Adipose tissue (tissue), 3 donors: ENCODE measurements around the gene SPAG5. TPM values are rescaled to one million over a fixed set of nuclear protein-coding genes. Genes with fewer than 3 reads are reported as not detected.
"Not testable (repeated sequence)": the region's sequence is repeated elsewhere in the genome, so short reads cannot be mapped to it uniquely, and the experiment has no call there.

Experiments used
- H3K27ac ChIP-seq: one replicate; pipeline ENCODE4 v1.5.1; 2013; ENCODE audit warnings: low read depth, low read length
- WGBS, 3 donors: extraction: QIAGEN DNeasy Blood & Tissue Kit; methylation state at CpG; one replicate each; pipeline ENCODE4 v1.1.7; 2013; 5-methylcytosine and 5-hydroxymethylcytosine counted together
- polyA plus RNA-seq, 3 donors: library from polyadenylated mRNA; stranded (reverse); fragments of 200-250 nt; gene quantifications; one replicate each; pipeline ENCODE4 v1.2.3, GENCODE V29; 2013
- donor health status: healthy with polysubstance abuse.
- donor health status: Bipolar disorder and iron deficiency.
- donor health status: healthy.

SPAG5 gene
- polyA plus RNA-seq, 3 donors = 1.5 to 3.3 (median 2.9) TPM

GRCh38 chr17:28612936-28613872, 14.4 kb upstream of the SPAG5 start:
- WGBS, 3 donors = 76 to 82% (median 76%) methylated on average over 6 of the region's 6 CpGs

DNA sequence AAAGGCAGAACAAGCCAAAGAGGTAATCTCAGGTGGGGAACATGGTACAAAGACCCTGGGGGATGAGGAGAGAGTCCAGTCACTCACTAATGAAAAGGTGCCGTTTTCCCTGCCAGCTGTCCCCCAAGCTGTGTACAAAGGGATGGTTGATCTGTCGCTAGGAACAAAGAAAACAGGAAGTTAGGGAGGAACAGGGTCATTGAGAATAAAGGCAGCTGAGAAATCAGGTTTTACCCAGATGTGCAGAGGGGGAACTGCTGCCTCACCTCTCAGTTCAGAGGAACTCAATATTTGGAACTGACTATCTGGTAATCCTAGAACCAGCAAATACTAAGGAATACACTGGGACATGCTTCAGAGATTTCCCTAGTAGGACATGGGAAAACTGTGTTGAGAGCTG, 13.7 kb upstream of the SPAG5 start:
- 41 to 64% (median 46%) methylated on average over 2 of the region's 2 CpGs for WGBS, 3 donors
- no peak overlapping the region for H3K27ac ChIP-seq

More at GRCh38 chr17:28612936-28613872, 14.4 kb upstream of the SPAG5 start:
- H3K27ac ChIP-seq = no peak overlapping the region

DNA sequence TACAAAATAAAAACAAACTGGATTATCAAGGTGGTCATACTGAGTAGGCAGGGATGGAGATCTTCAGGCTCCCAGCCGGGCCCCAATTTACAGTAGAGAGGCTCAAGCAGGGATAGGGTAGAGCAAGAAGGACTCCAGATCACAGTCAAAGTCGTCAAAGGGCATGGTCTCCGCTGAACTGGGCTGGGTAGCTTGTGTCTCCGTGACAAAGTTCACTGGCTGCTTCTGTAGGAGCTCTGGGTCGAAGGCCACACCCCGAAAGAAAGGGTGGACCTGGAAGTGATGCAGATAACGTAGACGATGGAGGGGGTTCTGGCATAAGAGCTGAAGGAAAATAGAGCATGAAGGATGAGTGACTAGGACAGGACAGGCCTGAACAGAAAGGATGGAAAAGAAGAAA, 11.6 kb upstream of the SPAG5 start:
- H3K27ac ChIP-seq = no peak overlapping the region
- WGBS, 3 donors = 85 to 91% (median 86%) methylated on average over 8 of the region's 8 CpGs

- WGBS, 3 donors = 95 to 98% (median 96%) methylated on average over 8 to 21 of the region's 31 CpGs
- not testable (repeated sequence) for H3K27ac ChIP-seq
Observed at GRCh38 chr17:28604031-28604430, 5.2 kb upstream of the SPAG5 start.

DNA sequence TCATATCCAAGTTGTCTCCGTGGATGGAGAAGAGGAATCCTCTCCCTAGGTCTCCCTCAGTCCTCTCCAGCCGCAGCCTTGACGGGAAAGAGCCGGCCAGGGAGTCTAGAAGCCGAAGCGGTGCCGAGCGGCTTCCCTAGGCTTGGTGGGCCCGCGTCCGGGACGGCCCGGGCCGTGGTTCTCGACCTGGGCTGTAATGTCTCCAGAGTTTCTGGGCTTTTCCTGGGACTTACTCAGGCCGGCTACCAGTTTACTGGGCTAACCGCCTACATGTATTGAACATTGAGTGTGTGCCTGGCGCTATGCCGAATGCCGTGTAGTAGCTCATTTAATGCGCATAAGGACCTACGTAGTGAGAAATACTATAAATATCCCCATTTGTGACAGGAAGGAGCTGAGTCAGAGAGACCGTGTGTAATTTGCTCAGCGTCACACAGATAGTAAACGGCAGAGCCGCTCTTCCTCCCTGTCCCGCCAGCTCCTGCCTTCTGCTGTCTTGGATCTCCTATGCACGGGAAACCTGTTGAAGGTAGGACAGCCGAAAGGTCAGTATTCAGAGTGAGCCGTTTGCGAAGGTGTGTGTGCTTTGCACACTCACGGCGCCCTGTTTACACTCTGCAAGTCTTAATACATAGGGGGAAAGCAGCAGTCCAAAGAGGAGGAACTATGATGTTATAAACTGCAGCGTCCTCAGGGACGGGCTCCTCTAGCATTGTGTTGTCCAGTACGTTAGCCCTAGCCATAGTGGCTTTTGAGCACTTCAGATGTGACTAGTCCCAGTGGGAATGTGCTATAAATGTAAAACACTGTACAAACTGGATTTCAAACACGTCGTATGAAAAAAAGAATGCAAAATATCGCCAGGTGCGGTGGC, 723 bp upstream of the SPAG5 start:
- H3K27ac ChIP-seq = peak overlapping the region; percentile 55
- WGBS, 3 donors = 6 to 9% (median 8%) methylated on average over 40 of the region's 40 CpGs

DNA sequence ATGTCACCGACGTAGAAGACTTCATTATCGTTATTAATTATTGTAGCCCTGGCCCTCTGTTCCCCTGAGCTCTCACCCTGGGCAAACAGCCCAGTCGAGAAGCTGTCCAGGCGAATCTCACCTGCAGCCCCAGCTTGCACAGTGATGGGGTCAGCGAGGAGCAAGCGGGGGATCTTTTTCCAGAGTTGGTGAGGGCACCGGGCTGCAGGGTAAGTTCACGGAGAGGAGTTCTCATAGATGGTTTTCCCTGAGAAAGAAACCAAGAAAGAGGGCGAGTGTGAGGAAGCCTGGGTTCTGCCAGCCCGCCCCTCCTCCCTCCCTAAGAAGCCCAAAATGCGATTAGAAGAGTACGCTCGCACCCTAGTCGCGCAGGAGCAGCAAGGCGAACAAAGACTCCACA, 436 bp downstream of the SPAG5 start:
- 5 to 6% (median 6%) methylated on average over 17 of the region's 17 CpGs for WGBS, 3 donors
- H3K27ac ChIP-seq = no peak overlapping the region

GRCh38 chr17:28597606-28598383, 1.0 kb downstream of the SPAG5 start:
- WGBS, 3 donors = 32 to 41% (median 37%) methylated on average over 5 of the region's 5 CpGs
- H3K27ac ChIP-seq = no peak overlapping the region

DNA sequence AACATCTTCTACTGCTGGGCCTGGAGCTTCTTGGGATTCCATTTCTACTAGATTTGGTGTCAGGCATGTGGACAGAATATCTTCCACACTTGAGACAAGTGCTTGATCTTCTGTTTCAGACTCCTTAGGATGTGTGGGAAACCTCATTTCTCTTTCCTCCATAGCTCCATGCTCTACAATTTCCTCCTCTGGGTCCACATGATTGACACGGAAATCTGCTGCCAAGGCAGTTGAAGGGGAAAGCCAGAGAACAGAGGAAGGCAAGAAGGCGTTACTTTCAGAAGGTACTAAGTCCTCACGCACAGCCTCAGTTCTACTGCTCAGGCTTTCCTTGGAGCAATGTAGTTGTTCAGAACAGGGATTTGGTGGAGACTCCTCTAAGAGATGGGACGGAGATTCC, 6.6 kb downstream of the SPAG5 start:
- 86 to 97% (median 95%) methylated on average over 4 of the region's 4 CpGs for WGBS, 3 donors
- no peak overlapping the region for H3K27ac ChIP-seq

DNA sequence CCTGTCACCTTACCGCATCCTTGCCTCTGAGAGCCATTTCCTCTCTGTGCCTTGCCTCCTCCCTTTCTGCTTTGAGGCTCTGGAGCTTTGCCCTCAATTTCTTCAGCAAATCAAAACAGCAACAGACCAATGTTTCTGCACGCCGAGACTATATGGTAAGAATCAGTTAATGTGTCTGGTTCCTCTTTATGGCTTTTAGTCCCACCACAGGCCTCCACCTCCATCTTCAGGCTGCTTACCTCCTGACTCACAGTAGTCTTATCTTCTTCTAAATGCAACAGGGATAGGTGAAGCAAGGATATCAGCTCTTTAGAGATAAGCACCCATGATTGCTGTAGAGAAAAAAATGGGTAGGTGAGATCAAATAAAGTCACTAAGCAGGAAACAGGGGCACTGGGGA, 13.0 kb downstream of the SPAG5 start:
- WGBS, 3 donors = 73 to 96% (median 87%) methylated on average over 3 of the region's 3 CpGs
- no peak overlapping the region for H3K27ac ChIP-seq

GRCh38 chr17:28584434-28584833, 14.4 kb downstream of the SPAG5 start:
- 73 to 96% (median 83%) methylated on average over 3 of the region's 3 CpGs for WGBS, 3 donors
- H3K27ac ChIP-seq = no peak overlapping the region

- WGBS, 3 donors = 96 to 98% (median 97%) methylated on average over 2 of the region's 2 CpGs
- no peak overlapping the region for H3K27ac ChIP-seq
Observed at GRCh38 chr17:28582513-28582912, 16.3 kb downstream of the SPAG5 start.

- no peak overlapping the region for H3K27ac ChIP-seq
- WGBS, 3 donors = 94 to 100% (median 97%) methylated on average over 3 of the region's 3 CpGs
Observed at GRCh38 chr17:28580959-28581358, 17.9 kb downstream of the SPAG5 start.

DNA sequence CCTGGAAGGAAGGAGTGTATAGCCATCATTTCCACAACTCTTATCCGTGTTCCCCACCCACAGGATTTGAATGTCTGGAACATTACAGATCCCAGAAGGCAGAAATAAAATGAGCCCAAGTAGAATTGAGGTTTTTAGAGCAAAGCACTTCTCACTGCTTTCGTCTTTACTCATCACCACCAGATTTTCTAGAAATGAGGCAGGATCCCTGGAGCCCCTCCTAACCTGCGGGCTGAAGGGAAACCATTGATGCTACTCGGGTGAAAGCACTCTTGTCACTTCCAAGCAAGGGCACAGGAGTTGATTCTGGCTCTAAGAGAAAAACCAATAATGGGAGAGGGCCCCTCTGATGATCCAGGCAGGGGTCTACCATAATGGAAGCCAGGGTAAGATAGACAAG, 19.3 kb downstream of the SPAG5 start:
- H3K27ac ChIP-seq = no peak overlapping the region
- 85 to 92% (median 89%) methylated on average over 4 of the region's 4 CpGs for WGBS, 3 donors

- H3K27ac ChIP-seq = no peak overlapping the region
- 92 to 99% (median 96%) methylated on average over 8 of the region's 8 CpGs for WGBS, 3 donors
Observed at GRCh38 chr17:28578246-28579195, 20.3 kb downstream of the SPAG5 start.

DNA sequence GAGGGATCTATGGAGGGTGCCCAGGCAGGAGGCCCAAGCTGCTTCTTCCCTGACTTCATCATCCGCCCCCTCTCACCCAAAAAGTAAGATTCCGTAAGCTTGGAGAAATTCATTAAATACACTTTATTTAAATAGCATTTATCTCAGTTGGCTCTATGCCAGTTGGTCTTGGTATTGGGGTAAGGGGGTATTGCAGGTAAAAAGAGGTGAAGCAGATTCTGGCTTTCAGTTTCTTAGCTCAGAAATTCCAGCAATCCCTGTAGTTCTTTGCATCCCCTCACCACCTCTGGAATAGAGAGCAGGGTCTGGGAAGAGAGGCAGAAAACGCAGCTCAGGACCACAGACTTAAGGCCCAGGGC, 21.4 kb downstream of the SPAG5 start:
- no peak overlapping the region for H3K27ac ChIP-seq
- WGBS, 3 donors = 92 to 98% (median 92%) methylated on average over 3 of the region's 3 CpGs

GRCh38 chr17:28576758-28577465, 21.9 kb downstream of the SPAG5 start, which contains the start of gene ALDOC:
Gene ALDOC (minus strand): TSS chr17:28576895. CDS start chr17:28575532, 1,363 bp downstream.
- H3K27ac ChIP-seq = no peak within 1 kb of the TSS
- 5 to 9% (median 8%) methylated on average over 24 to 25 of the region's 26 CpGs for WGBS, 3 donors

DNA sequence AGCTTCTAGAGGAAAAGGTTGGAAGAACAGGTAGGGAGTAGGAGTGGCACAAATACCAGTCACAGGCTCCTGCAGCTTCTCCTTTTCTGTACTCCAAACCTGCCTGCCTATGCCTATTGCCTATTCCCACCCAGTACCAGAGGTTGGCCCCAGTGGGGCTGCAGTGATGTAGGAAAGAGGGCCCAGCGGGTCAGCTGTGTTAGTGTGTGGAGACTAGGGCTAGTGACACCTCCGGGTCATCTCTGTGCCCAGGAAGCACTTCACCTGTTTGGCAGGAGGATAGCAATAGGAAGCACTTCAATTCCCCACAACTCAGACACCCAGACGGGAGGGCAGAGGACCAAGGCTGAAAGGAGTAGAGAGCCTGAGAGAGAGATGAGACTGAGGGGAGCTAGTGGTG, 22.8 kb downstream of the SPAG5 start:
- H3K27ac ChIP-seq = not testable (repeated sequence)
- WGBS, 3 donors = 57 to 64% (median 62%) methylated on average over 3 of the region's 3 CpGs
